H9 (cell line): ENCODE data around the gene FBXL15. TPM values are rescaled to one million over a fixed set of nuclear protein-coding genes. Genes with fewer than 3 reads are reported as not detected.
A peak's percentile ranks its signal among the peaks of the same experiment; 100 is the strongest.

Experiments
- DNase-seq: peaks from one replicate; pipeline ENCODE4 v3.0.0-alpha.2; 2017
- H2AFZ ChIP-seq: one replicate; pipeline ENCODE4 v1.6.1; 2013; ENCODE audit warnings: mild to moderate bottlenecking, low read length, control low read depth, moderate library complexity
- H2AK5ac ChIP-seq: 2 replicates; pipeline ENCODE4 v1.6.1; 2013; ENCODE audit warnings: low read length, control low read depth, mixed read lengths; ENCODE audit not compliant: insufficient read length
- H2BK120ac ChIP-seq: one replicate; pipeline ENCODE4 v1.6.1; 2013; ENCODE audit warnings: low read depth, mild to moderate bottlenecking, low read length, control low read depth, inconsistent platforms; ENCODE audit not compliant: poor library complexity, severe bottlenecking
- H2BK12ac ChIP-seq: 2 replicates; pipeline ENCODE4 v1.6.1; 2013; ENCODE audit warnings: low read length, control low read depth, mixed read lengths, low read depth; ENCODE audit not compliant: insufficient read length
- H2BK15ac ChIP-seq: 2 replicates; pipeline ENCODE4 v1.6.1; 2013; ENCODE audit warnings: low read depth, low read length, control low read depth
- H2BK20ac ChIP-seq: one replicate; pipeline ENCODE4 v1.6.1; 2013; ENCODE audit warnings: low read depth, mild to moderate bottlenecking, low read length, control low read depth, inconsistent platforms; ENCODE audit not compliant: poor library complexity, severe bottlenecking
- H2BK5ac ChIP-seq: 2 replicates; pipeline ENCODE4 v1.6.1; 2013; ENCODE audit warnings: low read length, control low read depth, mixed read lengths; ENCODE audit not compliant: insufficient read length
- H3K14ac ChIP-seq: 2 replicates; pipeline ENCODE4 v1.6.1; 2013; ENCODE audit warnings: low read length, control low read depth; ENCODE audit not compliant: insufficient read depth
- H3K18ac ChIP-seq: 2 replicates; pipeline ENCODE4 v1.6.1; 2013; ENCODE audit warnings: low read depth, mild to moderate bottlenecking, mixed read lengths, low read length, control low read depth; ENCODE audit not compliant: insufficient read length
- H3K23ac ChIP-seq: 2 replicates; pipeline ENCODE4 v1.6.1; 2013; ENCODE audit warnings: low read length, control low read depth, mixed read lengths, low read depth; ENCODE audit not compliant: insufficient read length
- H3K23me2 ChIP-seq: 2 replicates; pipeline ENCODE4 v1.6.1; 2013; ENCODE audit warnings: low read depth, mild to moderate bottlenecking, mixed read lengths, low read length, control low read depth; ENCODE audit not compliant: insufficient read length, poor library complexity, severe bottlenecking
- H3K27ac ChIP-seq: 2 replicates; pipeline ENCODE4 v1.5.1; 2013; ENCODE audit warnings: low read length, control low read depth, mixed read lengths, low read depth; ENCODE audit not compliant: insufficient read length
- H3K27me3 ChIP-seq: 2 replicates; pipeline ENCODE4 v1.6.1; 2013; ENCODE audit warnings: low read length, control low read depth, inconsistent platforms; ENCODE audit not compliant: insufficient read depth
- H3K4ac ChIP-seq: 2 replicates; pipeline ENCODE4 v1.6.1; 2013; ENCODE audit warnings: low read depth, mild to moderate bottlenecking, control low read depth, inconsistent platforms, low read length, moderate library complexity
- H3K4me1 ChIP-seq: 2 replicates; pipeline ENCODE4 v1.6.1; 2013; ENCODE audit warnings: low read length, control low read depth, inconsistent platforms; ENCODE audit not compliant: insufficient read depth
- H3K4me2 ChIP-seq: 2 replicates; pipeline ENCODE4 v1.6.1; 2013; ENCODE audit warnings: low read length, control low read depth, mixed read lengths; ENCODE audit not compliant: insufficient read length, insufficient read depth
- H3K56ac ChIP-seq: 2 replicates; pipeline ENCODE4 v1.6.1; 2013; ENCODE audit warnings: low read depth, mild to moderate bottlenecking, mixed read lengths, low read length, control low read depth; ENCODE audit not compliant: insufficient read length
- H3K79me1 ChIP-seq: 2 replicates; pipeline ENCODE4 v1.6.1; 2013; ENCODE audit warnings: low read depth, mild to moderate bottlenecking, moderate library complexity, low read length, control low read depth, inconsistent platforms; ENCODE audit not compliant: insufficient read depth, poor library complexity, severe bottlenecking
- H3K79me2 ChIP-seq: 2 replicates; pipeline ENCODE4 v1.6.1; 2013; ENCODE audit warnings: low read length, control low read depth, inconsistent platforms; ENCODE audit not compliant: insufficient read depth
- H3K9ac ChIP-seq: 2 replicates; pipeline ENCODE4 v1.6.1; 2013; ENCODE audit warnings: low read length, control low read depth, mixed read lengths; ENCODE audit not compliant: insufficient read length; ENCODE audit errors: extremely low read depth
- H3K9me3 ChIP-seq: one replicate; pipeline ENCODE4 v1.6.1; 2013; ENCODE audit warnings: low read depth, low read length, inconsistent platforms; ENCODE audit not compliant: control insufficient read depth
- H3T11ph ChIP-seq: one replicate; pipeline ENCODE4 v1.6.1; 2013; ENCODE audit warnings: mild to moderate bottlenecking, low read length, control low read depth, inconsistent platforms
- H4K20me1 ChIP-seq: one replicate; pipeline ENCODE4 v1.6.1; 2013; ENCODE audit not compliant: control insufficient read depth, insufficient read length, insufficient read depth
- H4K5ac ChIP-seq: 2 replicates; pipeline ENCODE4 v1.6.1; 2013; ENCODE audit warnings: low read depth, mild to moderate bottlenecking, mixed read lengths, low read length, control low read depth; ENCODE audit not compliant: insufficient read length
- H4K8ac ChIP-seq: replicated peaks from 2 replicates; pipeline ENCODE4 v1.6.1; 2013; ENCODE audit warnings: low read length, control low read depth, mixed read lengths, low read depth; ENCODE audit not compliant: insufficient read length
- H4K91ac ChIP-seq: 2 replicates; pipeline ENCODE4 v1.6.1; 2013; ENCODE audit warnings: low read depth, mild to moderate bottlenecking, moderate library complexity, mixed read lengths, low read length, control low read depth; ENCODE audit not compliant: insufficient read length
- H3K27ac Mint-ChIP-seq, 3 experiments: 2 replicates in 2 of 3; 3 replicates in 1 of 3; pipeline ENCODE4 v1.8.0; 2020 to 2021; ENCODE audit warnings: mixed read lengths in 3 of 3, mild to moderate bottlenecking in 1 of 3, moderate library complexity in 1 of 3
- H3K27me3 Mint-ChIP-seq: 2 replicates; pipeline ENCODE4 v1.8.0; 2021; ENCODE audit warnings: low read depth, mild to moderate bottlenecking, moderate library complexity, mixed read lengths
- H3K36me3 Mint-ChIP-seq, 3 experiments: 2 replicates in 2 of 3; 3 replicates in 1 of 3; pipeline ENCODE4 v1.8.0; 2020 to 2021; ENCODE audit warnings: low read depth in 3 of 3, mixed read lengths in 3 of 3; ENCODE audit not compliant: insufficient read depth in 1 of 3
- H3K4me1 Mint-ChIP-seq, 2 experiments: 2 replicates each; pipeline ENCODE4 v1.8.0; 2020; ENCODE audit warnings: mixed read lengths in 2 of 2
- H3K4me3 Mint-ChIP-seq, 2 experiments: 2 replicates in 1 of 2; 3 replicates in 1 of 2; pipeline ENCODE4 v1.8.0; 2020 to 2021; ENCODE audit warnings: mild to moderate bottlenecking in 2 of 2, mixed read lengths in 2 of 2, moderate library complexity in 1 of 2
- H3K9me3 Mint-ChIP-seq, 2 experiments: 2 replicates in 1 of 2; 3 replicates in 1 of 2; pipeline ENCODE4 v1.8.0; 2020; ENCODE audit warnings: mild to moderate bottlenecking in 2 of 2, mixed read lengths in 2 of 2, moderate library complexity in 1 of 2
- CTCF ChIP-seq: fragments of 200-600 bp; sonication (generic); conservative IDR thresholded peaks from 3 replicates; pipeline ENCODE4 v1.8.0; 2021; ENCODE audit warnings: antibody characterized with exemption, mild to moderate bottlenecking
- WGBS: extraction: QIAGEN DNeasy Blood & Tissue Kit; methylation state at CpG from one replicate; pipeline ENCODE4 v1.1.7; 2013; ENCODE audit warnings: missing lambda C conversion rate, low lambda C conversion rate, mixed read lengths; ENCODE audit not compliant: insufficient read length; ENCODE audit errors: extremely low coverage; 5-methylcytosine and 5-hydroxymethylcytosine counted together
- total RNA-seq: library from RNA; stranded (reverse); gene quantifications from 2 replicates; pipeline ENCODE4 v1.2.1, GENCODE V29; 2021

FBXL15 gene
- total RNA-seq, 1 experiment from 2014 or later = 9.1 TPM

- Mint-ChIP-seq H3K36me3 (0 out of 7 replicates have a peak, but pooled peaks cover 0 to 1% (median 0%) of the 10 kb centered on the region in 3 experiments), H3K9me3 (no peaks in the 10 kb centered on the region; a peak in 1 of 5 replicates), H3K4me3 (peak overlapping the region; percentile 89 to 97), H3K27ac (peak overlapping the region; percentile 33 to 94 (median 68); a peak in 6 of 7 replicates), H3K4me1 (peaks cover 16 to 34% of the 10 kb centered on the region in 2 experiments), H3K27me3 (peaks cover 46% of the 10 kb centered on the region)
- no peaks in the 10 kb centered on the region for H3K79me1 ChIP-seq
- DNase-seq = no peak
- peak overlapping the region; percentile 76 for H3K18ac ChIP-seq
- peaks cover 27% of the 10 kb centered on the region; the same call in 1 of the 2 replicates for H3K27me3 ChIP-seq
- H3K23ac ChIP-seq = no peak overlapping the region
- no peak overlapping the region for H3K4ac ChIP-seq
- H2BK15ac ChIP-seq = no peak overlapping the region
- no peaks in the 10 kb centered on the region for H4K20me1 ChIP-seq
- H2BK120ac ChIP-seq = no peak overlapping the region
- H2BK20ac ChIP-seq = no peak overlapping the region
- H3K4me2 ChIP-seq = peak overlapping the region; percentile 89
- H3K4me1 ChIP-seq = peaks cover 5% of the 10 kb centered on the region; the same call in 1 of the 2 replicates
- no peak overlapping the region for H3K56ac ChIP-seq
- no peak overlapping the region for H3K27ac ChIP-seq
- H2BK5ac ChIP-seq = no peak overlapping the region
- no peak overlapping the region for H4K91ac ChIP-seq
- no peak overlapping the region for H4K8ac ChIP-seq
- no peak overlapping the region for H3T11ph ChIP-seq
- no peak for TF ChIP-seq CTCF
- peak overlapping the region; percentile 71; the same call in 1 of the 2 replicates for H3K14ac ChIP-seq
- H3K9me3 ChIP-seq = no peaks in the 10 kb centered on the region
- no peaks in the 10 kb centered on the region for H3K79me2 ChIP-seq
- H4K5ac ChIP-seq = no peak overlapping the region
- WGBS = no CpG with 5 or more reads among the region's 4 CpGs
- H2AK5ac ChIP-seq = no peak overlapping the region
- peaks cover 9% of the 10 kb centered on the region for H3K23me2 ChIP-seq
- no peak overlapping the region for H2BK12ac ChIP-seq
- peak overlapping the region; percentile 91 for H3K9ac ChIP-seq
- no peak overlapping the region for H2AFZ ChIP-seq
These were observed 11.0 kb downstream of the FBXL15 start for GRCh38 chr10:102431452-102432124.
